ENCODE data around the gene CHST1.

The CHST1 gene

GRCh38 chr11:45599161-45599943 lies 66.1 kb downstream of the CHST1 start:
- no peak for DNase-seq

All from CD4-positive, alpha-beta T cell treated with Interleukin-21 for 1 hour (primary cell).